ENCODE measurements around the gene ASAP2.

GRCh38 chr2:9231291-9232165 is 24.9 kb downstream of the ASAP2 start:
- TF ChIP-seq CTCF (IDR thresholded peaks at IDR 0.05) (no peak), POLR2A (IDR thresholded peaks at IDR 0.05) (no peak)
